Stimulated activated CD4-positive, alpha-beta T cell treated with anti-CD3 and anti-CD28 coated beads, Interleukin-4, amount 100 ng/mL, for 48 hours (primary cell): ENCODE data around the gene P2RY12.
"Not testable (repeated sequence)": the region's sequence is repeated elsewhere in the genome, so short reads cannot be mapped to it uniquely, and the experiment has no call there.

Experiments
- DNase-seq, 2 donors: peaks; one replicate each; pipeline ENCODE4 v3.0.0-alpha.2; 2020; ENCODE audit warnings: low read depth in 2 of 2

P2RY12 gene

GRCh38 chr3:151393146-151393830 lies 8.7 kb upstream of the P2RY12 start:
- no peak for DNase-seq

GRCh38 chr3:151392191-151392590 lies 7.6 kb upstream of the P2RY12 start:
- not testable (repeated sequence) for DNase-seq

- DNase-seq, result no peak
Measured at GRCh38 chr3:151391720-151392119, 7.2 kb upstream of the P2RY12 start.

GRCh38 chr3:151387842-151388241 lies 3.3 kb upstream of the P2RY12 start:
- no peak for DNase-seq

GRCh38 chr3:151387432-151387831 lies 2.9 kb upstream of the P2RY12 start:
- DNase-seq, result no peak

- no peak for DNase-seq
Measured at GRCh38 chr3:151386056-151386455, 1.5 kb upstream of the P2RY12 start.

- DNase-seq, result no peak
Measured at GRCh38 chr3:151383956-151384355, 597 bp downstream of the P2RY12 start.

GRCh38 chr3:151383111-151383510 lies 1.4 kb downstream of the P2RY12 start:
- no peak for DNase-seq

GRCh38 chr3:151382671-151383070 lies 1.9 kb downstream of the P2RY12 start:
- no peak for DNase-seq

GRCh38 chr3:151379083-151379734 lies 5.3 kb downstream of the P2RY12 start:
- DNase-seq, result no peak

- DNase-seq, result no peak
Measured at GRCh38 chr3:151377768-151378385, 6.7 kb downstream of the P2RY12 start.

- DNase-seq, result no peak
Measured at GRCh38 chr3:151372063-151372820, 12.3 kb downstream of the P2RY12 start.

GRCh38 chr3:151371526-151371925 lies 13.0 kb downstream of the P2RY12 start:
- no peak for DNase-seq

GRCh38 chr3:151367448-151367847 lies 17.1 kb downstream of the P2RY12 start:
- DNase-seq, result no peak

GRCh38 chr3:151366993-151367392 lies 17.6 kb downstream of the P2RY12 start:
- no peak for DNase-seq

- DNase-seq, result no peak
Measured at GRCh38 chr3:151362751-151363174, 21.8 kb downstream of the P2RY12 start.

- DNase-seq, result no peak
Measured at GRCh38 chr3:151357463-151357850, 27.1 kb downstream of the P2RY12 start.

GRCh38 chr3:151356794-151357462 lies 27.6 kb downstream of the P2RY12 start:
- DNase-seq, result no peak

GRCh38 chr3:151351648-151352047 lies 32.9 kb downstream of the P2RY12 start:
- no peak for DNase-seq

GRCh38 chr3:151351219-151351618 lies 33.3 kb downstream of the P2RY12 start:
- DNase-seq, result no peak

GRCh38 chr3:151350656-151351055 lies 33.9 kb downstream of the P2RY12 start:
- DNase-seq, result no peak

GRCh38 chr3:151347432-151347831 lies 37.1 kb downstream of the P2RY12 start:
- DNase-seq, result no peak
